ENCODE measurements around the gene ADGRG4.

The ADGRG4 gene

GRCh38 chrX:136319600-136319999, 18.8 kb downstream of the ADGRG4 start:
- Mint-ChIP-seq H3K4me3 (no peak overlapping the region), H3K27me3 (ENCODE audit: low read depth) (no peaks in the 10 kb centered on the region), H3K4me1 (ENCODE audit: low read depth) (no peaks in the 10 kb centered on the region), H3K36me3 (ENCODE audit: low read depth) (no peaks in the 10 kb centered on the region), H3K27ac (no peak overlapping the region), H3K9me3 (no peaks in the 10 kb centered on the region)

DNA sequence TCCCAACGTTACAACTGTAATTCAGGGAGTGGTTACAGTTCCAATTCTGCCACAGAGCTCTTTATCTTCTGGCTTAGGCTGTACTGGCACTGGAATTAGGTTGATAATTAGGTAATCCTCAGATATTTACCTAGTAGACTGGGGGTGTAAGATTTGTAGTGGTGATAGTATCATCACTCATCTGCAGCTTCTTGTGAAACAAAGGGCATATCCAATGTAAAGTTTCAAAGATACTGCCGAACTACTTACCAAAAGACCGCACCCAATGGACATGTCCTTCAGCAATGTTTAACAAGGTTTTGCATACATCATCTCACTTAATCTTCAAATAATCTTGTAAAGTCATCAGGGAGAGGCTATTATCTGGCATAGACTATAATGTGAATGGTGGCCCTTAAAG, 20.8 kb downstream of the ADGRG4 start:
- Mint-ChIP-seq H3K27ac (no peak overlapping the region), H3K36me3 (ENCODE audit: low read depth) (no peaks in the 10 kb centered on the region), H3K9me3 (no peaks in the 10 kb centered on the region), H3K27me3 (ENCODE audit: low read depth) (no peaks in the 10 kb centered on the region), H3K4me1 (ENCODE audit: low read depth) (no peaks in the 10 kb centered on the region), H3K4me3 (no peak overlapping the region)

GRCh38 chrX:136322064-136322463, 21.3 kb downstream of the ADGRG4 start:
- Mint-ChIP-seq H3K9me3 (no peaks in the 10 kb centered on the region), H3K27me3 (ENCODE audit: low read depth) (no peaks in the 10 kb centered on the region), H3K4me1 (ENCODE audit: low read depth) (no peaks in the 10 kb centered on the region), H3K36me3 (ENCODE audit: low read depth) (no peaks in the 10 kb centered on the region), H3K4me3 (no peak overlapping the region), H3K27ac (no peak overlapping the region)

DNA sequence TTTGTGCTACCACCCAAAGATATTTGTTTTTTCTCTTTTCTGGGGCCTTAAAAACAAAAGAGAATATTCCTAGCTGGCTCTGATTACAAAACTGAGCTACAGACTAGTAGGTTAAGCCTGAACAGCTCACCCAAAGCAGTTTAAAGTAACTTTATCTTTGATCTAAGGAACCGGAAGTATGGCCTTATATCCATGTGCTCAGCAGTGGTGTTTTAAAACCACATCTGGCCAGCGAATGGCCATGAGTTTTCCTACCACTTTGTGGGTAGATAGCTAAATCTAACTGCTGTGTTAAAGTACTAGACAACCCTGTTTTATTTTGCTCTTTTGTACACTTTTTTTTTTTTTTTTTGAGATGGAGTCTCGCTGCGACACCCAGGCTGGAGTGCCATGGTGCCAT, 24.6 kb downstream of the ADGRG4 start:
- H3K36me3 Mint-ChIP-seq (ENCODE audit: low read depth), result no peaks in the 10 kb centered on the region
- H3K9me3 Mint-ChIP-seq, result no peaks in the 10 kb centered on the region
- no peak overlapping the region for H3K4me3 Mint-ChIP-seq
- H3K4me1 Mint-ChIP-seq (ENCODE audit: low read depth), result no peaks in the 10 kb centered on the region
- no peaks in the 10 kb centered on the region for H3K27me3 Mint-ChIP-seq (ENCODE audit: low read depth)
- H3K27ac Mint-ChIP-seq, result no peak overlapping the region

DNA sequence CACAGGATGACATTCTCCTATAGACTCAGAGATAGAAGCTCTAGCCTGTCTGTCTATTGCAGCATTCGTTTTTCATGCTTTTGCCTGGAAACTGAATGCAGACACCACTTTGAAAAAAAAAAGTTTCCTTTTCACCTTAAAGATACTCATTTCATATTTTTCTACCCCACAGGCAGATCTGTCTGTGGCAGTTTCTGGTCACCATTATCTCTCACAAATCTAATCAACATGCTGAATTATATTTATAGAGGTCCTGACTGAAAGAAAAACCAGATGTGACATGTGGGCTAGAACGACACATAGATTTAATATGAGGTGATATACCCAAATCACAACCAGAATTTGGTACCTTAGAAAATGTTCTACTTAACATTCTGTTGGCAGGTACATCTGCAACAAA, 28.2 kb downstream of the ADGRG4 start:
- no peak overlapping the region for H3K27ac Mint-ChIP-seq
- no peak overlapping the region for H3K4me3 Mint-ChIP-seq
- no peaks in the 10 kb centered on the region for H3K9me3 Mint-ChIP-seq
- H3K27me3 Mint-ChIP-seq (ENCODE audit: low read depth), result no peaks in the 10 kb centered on the region
- H3K36me3 Mint-ChIP-seq (ENCODE audit: low read depth), result no peaks in the 10 kb centered on the region
- H3K4me1 Mint-ChIP-seq (ENCODE audit: low read depth), result no peaks in the 10 kb centered on the region

- Mint-ChIP-seq H3K27me3 (ENCODE audit: low read depth) (no peaks in the 10 kb centered on the region), H3K9me3 (no peaks in the 10 kb centered on the region), H3K27ac (no peak overlapping the region), H3K4me3 (no peak overlapping the region), H3K4me1 (ENCODE audit: low read depth) (no peaks in the 10 kb centered on the region), H3K36me3 (ENCODE audit: low read depth) (no peaks in the 10 kb centered on the region)
Measured at GRCh38 chrX:136336623-136337022, 35.9 kb downstream of the ADGRG4 start.

GRCh38 chrX:136339702-136340101, 38.9 kb downstream of the ADGRG4 start:
- no peaks in the 10 kb centered on the region for H3K4me1 Mint-ChIP-seq (ENCODE audit: low read depth)
- no peaks in the 10 kb centered on the region for H3K36me3 Mint-ChIP-seq (ENCODE audit: low read depth)
- no peak overlapping the region for H3K27ac Mint-ChIP-seq
- H3K9me3 Mint-ChIP-seq, result no peaks in the 10 kb centered on the region
- no peak overlapping the region for H3K4me3 Mint-ChIP-seq
- peaks cover 4% of the 10 kb centered on the region for H3K27me3 Mint-ChIP-seq (ENCODE audit: low read depth)

DNA sequence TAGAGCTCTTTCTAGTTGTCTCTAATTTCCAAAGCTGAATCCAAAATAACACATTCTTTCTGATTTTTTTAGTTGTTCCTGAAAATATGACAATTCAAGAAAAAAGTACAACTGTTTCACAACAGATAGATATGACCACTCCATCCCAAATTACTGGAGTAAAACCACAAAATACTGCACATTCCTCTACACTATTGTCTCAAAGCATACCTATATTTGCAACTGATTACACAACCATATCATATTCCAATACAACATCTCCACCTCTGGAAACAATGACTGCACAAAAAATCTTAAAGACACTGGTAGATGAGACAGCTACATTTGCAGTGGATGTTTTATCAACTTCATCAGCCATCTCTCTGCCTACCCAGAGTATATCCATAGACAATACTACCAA, 43.6 kb downstream of the ADGRG4 start:
- Mint-ChIP-seq H3K9me3 (no peaks in the 10 kb centered on the region), H3K27me3 (ENCODE audit: low read depth) (peaks cover 10% of the 10 kb centered on the region), H3K4me3 (no peak overlapping the region), H3K4me1 (ENCODE audit: low read depth) (no peaks in the 10 kb centered on the region), H3K27ac (no peak overlapping the region), H3K36me3 (ENCODE audit: low read depth) (no peaks in the 10 kb centered on the region)

DNA sequence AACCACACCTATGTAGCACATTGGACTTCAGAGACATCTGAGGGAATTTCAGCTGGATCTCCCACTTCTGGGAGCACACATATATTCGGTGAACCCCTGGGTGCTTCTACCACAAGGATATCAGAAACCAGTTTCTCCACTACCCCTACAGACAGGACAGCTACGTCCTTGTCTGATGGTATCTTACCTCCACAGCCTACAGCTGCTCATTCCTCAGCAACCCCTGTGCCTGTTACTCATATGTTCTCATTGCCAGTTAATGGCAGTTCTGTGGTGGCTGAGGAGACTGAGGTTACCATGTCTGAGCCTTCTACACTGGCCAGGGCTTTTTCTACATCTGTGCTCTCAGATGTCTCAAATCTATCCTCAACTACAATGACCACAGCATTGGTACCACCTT, 45.7 kb downstream of the ADGRG4 start:
- Mint-ChIP-seq H3K27ac (no peak overlapping the region), H3K4me3 (no peak overlapping the region), H3K4me1 (ENCODE audit: low read depth) (no peaks in the 10 kb centered on the region), H3K9me3 (no peaks in the 10 kb centered on the region), H3K36me3 (ENCODE audit: low read depth) (no peaks in the 10 kb centered on the region), H3K27me3 (ENCODE audit: low read depth) (peaks cover 10% of the 10 kb centered on the region)

- Mint-ChIP-seq H3K36me3 (ENCODE audit: low read depth) (no peaks in the 10 kb centered on the region), H3K4me1 (ENCODE audit: low read depth) (no peaks in the 10 kb centered on the region), H3K27me3 (ENCODE audit: low read depth) (peaks cover 14% of the 10 kb centered on the region), H3K27ac (no peak overlapping the region), H3K4me3 (no peak overlapping the region), H3K9me3 (no peaks in the 10 kb centered on the region)
Measured at GRCh38 chrX:136347706-136348105, 46.9 kb downstream of the ADGRG4 start.

- no peaks in the 10 kb centered on the region for H3K9me3 Mint-ChIP-seq
- no peaks in the 10 kb centered on the region for H3K36me3 Mint-ChIP-seq (ENCODE audit: low read depth)
- peaks cover 8% of the 10 kb centered on the region for H3K27me3 Mint-ChIP-seq (ENCODE audit: low read depth)
- no peak overlapping the region for H3K4me3 Mint-ChIP-seq
- H3K4me1 Mint-ChIP-seq (ENCODE audit: low read depth), result no peaks in the 10 kb centered on the region
- H3K27ac Mint-ChIP-seq, result no peak overlapping the region
Measured at GRCh38 chrX:136353526-136354093, 52.8 kb downstream of the ADGRG4 start.

- H3K27ac Mint-ChIP-seq, result no peak overlapping the region
Measured at GRCh38 chrX:136354201-136354600, 53.4 kb downstream of the ADGRG4 start.

DNA sequence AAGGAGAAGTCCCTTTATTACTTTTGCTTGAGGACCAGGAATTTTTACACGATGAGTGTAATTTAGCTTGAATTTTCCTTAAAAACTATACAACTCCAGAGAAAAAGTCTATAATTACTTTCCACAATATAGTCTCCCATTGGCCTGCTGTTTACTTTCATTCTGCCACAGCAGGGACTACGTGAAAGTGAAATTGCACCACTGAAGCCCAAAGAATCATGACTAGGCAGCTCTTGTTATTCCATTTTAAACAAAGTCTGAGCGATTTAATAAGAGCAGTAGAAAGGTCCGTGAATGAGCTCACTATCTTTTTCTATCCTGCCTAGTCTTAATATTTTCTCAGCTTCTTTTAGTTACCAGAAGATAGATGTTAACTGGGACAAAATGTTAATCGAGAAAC, 68.6 kb downstream of the ADGRG4 start:
- H3K36me3 Mint-ChIP-seq (ENCODE audit: low read depth), result no peaks in the 10 kb centered on the region

More at GRCh38 chrX:136354201-136354600, 53.4 kb downstream of the ADGRG4 start:
- H3K9me3 Mint-ChIP-seq, result no peaks in the 10 kb centered on the region
- no peaks in the 10 kb centered on the region for H3K36me3 Mint-ChIP-seq (ENCODE audit: low read depth)
- H3K4me3 Mint-ChIP-seq, result no peak overlapping the region
- H3K4me1 Mint-ChIP-seq (ENCODE audit: low read depth), result no peaks in the 10 kb centered on the region
- peaks cover 9% of the 10 kb centered on the region for H3K27me3 Mint-ChIP-seq (ENCODE audit: low read depth)

GRCh38 chrX:136376713-136377112, 76.0 kb downstream of the ADGRG4 start:
- Mint-ChIP-seq H3K36me3 (ENCODE audit: low read depth) (no peaks in the 10 kb centered on the region), H3K4me3 (no peak overlapping the region), H3K27me3 (ENCODE audit: low read depth) (peaks cover 5% of the 10 kb centered on the region), H3K9me3 (no peaks in the 10 kb centered on the region), H3K27ac (no peak overlapping the region), H3K4me1 (ENCODE audit: low read depth) (peaks cover 2% of the 10 kb centered on the region)

More for the DNA sequence above, 68.6 kb downstream of the ADGRG4 start:
- H3K4me1 Mint-ChIP-seq (ENCODE audit: low read depth), result no peaks in the 10 kb centered on the region
- H3K4me3 Mint-ChIP-seq, result no peak overlapping the region
- H3K27ac Mint-ChIP-seq, result no peak overlapping the region
- no peaks in the 10 kb centered on the region for H3K9me3 Mint-ChIP-seq
- H3K27me3 Mint-ChIP-seq (ENCODE audit: low read depth), result peaks cover 4% of the 10 kb centered on the region

DNA sequence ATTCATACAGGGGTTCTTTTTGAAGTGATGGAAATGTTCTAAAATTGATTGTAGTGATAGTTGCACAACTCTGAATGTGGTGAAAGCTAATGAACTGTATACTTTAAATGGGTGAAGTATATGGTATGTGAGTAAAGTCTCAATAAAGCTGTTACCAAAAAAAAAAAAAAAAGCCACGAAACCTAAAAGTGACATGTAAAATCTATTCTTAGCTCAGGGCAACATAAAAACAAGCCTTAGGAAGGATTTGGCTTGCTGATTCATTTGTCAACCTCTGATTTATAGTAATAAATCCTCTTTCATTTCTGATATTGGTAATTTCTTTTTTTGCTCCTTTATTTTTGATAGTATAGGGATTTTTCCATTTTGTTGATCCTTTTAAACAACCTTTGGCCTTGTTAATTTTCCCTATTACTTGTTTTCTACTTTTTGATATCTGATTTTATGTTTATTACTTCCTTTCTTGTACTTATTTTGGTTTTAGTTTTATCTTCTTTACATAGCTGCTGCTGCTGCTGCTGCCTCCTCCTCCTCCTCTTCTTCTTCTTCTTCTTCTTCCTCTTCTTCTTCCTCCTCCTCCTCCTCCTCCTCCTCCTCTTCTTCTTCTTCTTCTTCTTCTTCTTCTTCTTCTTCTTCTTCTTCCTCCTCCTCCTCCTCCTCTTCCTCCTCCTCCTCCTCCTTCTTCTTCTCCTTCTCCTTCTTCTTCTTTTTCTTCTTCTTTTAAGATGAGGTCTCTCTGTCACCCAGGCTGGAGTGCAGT, 79.4 kb downstream of the ADGRG4 start:
- H3K27me3 Mint-ChIP-seq (ENCODE audit: low read depth), result peaks cover 5% of the 10 kb centered on the region
- no peaks in the 10 kb centered on the region for H3K36me3 Mint-ChIP-seq (ENCODE audit: low read depth)
- H3K9me3 Mint-ChIP-seq, result no peaks in the 10 kb centered on the region
- H3K4me1 Mint-ChIP-seq (ENCODE audit: low read depth), result peaks cover 2% of the 10 kb centered on the region
- no peak overlapping the region for H3K4me3 Mint-ChIP-seq
- no peak overlapping the region for H3K27ac Mint-ChIP-seq

Data from T-helper 1 cell treated with Interleukin-12 subunit alpha and Interleukin-12 subunit beta and Interleukin-4 antibody, amounts not matched to agents 30 μg/mL and 1 μg/mL, for 36 hours (primary cell).